Measurements from ENCODE around the gene DSCAM.
"Not testable (repeated sequence)": the region's sequence is repeated elsewhere in the genome, so short reads cannot be mapped to it uniquely, and the experiment has no call there.

DSCAM gene

GRCh38 chr21:40227096-40227495 lies 619.9 kb downstream of the DSCAM start:
- no peak for DNase-seq (ENCODE audit: low read depth)

GRCh38 chr21:40215941-40216340 lies 631.0 kb downstream of the DSCAM start:
- no peak for DNase-seq (ENCODE audit: low read depth)

DNA sequence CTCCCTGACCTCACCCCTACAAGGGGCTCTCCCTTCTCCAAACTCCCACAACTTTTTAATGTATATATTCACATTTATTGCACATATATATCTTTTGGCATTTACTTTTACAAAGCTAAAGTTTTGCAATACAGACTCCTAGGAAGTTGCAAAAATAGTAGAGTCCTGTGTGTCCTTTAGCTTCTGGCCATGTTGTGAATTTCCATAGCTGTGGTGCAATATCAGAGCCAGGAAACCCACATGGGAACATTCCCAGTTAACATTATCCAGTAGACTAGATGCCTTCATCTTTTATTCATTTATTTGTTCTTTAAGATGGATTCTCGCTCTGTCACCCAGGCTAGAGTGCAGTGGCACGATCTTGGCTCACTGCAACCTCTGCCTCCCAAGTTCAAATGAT lies 636.7 kb downstream of the DSCAM start:
- DNase-seq (ENCODE audit: low read depth) = no peak

DNA sequence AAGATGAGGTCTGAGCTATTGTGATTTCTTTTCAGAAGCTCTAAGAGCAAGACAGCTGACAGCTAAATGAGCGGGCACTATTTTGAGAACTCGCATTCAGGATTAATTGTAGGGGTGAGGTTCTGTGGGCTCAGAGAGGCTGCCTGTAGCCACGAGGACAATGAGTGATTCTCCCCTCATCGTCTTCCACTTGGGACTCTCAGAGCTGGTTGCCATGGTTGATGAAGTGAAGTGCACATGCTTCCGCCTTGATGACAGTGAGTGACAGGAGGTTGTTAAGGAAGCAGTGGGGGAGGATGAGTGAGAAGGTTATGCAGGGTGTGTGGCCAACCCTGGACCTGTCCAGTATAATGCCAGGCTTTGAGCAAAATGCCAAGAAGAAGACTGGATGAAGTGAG lies 638.0 kb downstream of the DSCAM start:
- DNase-seq (ENCODE audit: low read depth) = no peak

GRCh38 chr21:40208206-40208947 lies 638.6 kb downstream of the DSCAM start:
- no peak for DNase-seq (ENCODE audit: low read depth)

GRCh38 chr21:40200946-40201345 lies 646.0 kb downstream of the DSCAM start:
- no peak for DNase-seq (ENCODE audit: low read depth)

- no peak for DNase-seq (ENCODE audit: low read depth)
Measured at GRCh38 chr21:40200126-40200525, 646.8 kb downstream of the DSCAM start.

DNA sequence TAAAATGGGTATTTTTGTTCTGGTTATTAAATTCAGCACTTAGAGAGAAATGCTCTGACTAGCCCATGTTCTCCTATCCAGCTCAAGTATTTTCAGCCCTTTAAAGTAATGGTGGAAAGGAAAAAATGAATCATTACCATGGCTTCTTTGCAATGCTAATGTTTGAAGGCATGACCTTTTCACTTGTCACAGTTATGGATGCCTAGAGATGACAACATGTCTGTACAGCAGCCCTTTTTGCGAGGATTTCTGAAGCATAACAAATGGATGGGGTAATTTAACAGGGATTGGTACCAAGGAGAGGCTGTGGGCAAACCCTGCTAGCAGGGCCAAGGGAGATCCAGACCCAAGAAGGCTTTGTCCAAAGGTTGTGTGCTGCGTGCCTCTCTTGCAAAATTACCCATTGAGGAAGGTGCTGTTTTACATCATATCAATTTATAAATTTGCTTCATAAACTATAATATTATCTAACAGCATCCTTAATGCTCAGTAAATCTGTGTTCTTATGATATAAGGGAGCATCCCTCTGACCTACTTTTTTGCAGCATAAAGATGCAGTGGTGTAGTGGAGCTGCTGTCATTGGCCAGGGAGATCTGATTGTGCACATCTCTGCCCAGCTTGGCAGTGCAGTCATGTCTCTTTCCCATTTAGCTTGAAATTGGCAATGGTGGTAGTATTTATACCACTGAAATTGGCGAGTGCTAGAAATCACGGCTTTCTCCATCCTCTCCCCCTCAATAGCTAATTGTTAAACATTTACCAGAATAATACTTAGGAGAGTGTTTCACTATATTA lies 652.6 kb downstream of the DSCAM start:
- DNase-seq (ENCODE audit: low read depth) = no peak

DNA sequence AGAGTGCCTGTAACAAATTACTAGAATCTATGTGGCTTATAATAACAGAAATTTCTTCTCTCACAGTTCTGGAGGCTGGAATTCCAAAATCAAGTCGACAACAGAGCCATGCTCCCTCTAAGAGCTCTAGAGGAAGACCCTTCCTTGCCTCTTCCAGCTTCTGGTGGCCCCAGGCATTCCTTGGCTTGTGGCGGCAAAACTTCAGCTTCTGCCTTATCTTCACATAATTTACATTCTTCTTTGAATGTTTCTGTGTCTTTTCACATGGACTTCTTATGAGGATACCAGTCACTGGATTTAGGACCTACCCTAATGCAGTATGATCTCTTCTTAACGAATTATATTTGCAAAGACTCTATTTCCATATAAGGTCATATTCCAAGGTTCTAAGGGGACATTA lies 655.3 kb downstream of the DSCAM start:
- DNase-seq (ENCODE audit: low read depth) = no peak

GRCh38 chr21:40191196-40191595 lies 655.8 kb downstream of the DSCAM start:
- DNase-seq (ENCODE audit: low read depth) = no peak

DNA sequence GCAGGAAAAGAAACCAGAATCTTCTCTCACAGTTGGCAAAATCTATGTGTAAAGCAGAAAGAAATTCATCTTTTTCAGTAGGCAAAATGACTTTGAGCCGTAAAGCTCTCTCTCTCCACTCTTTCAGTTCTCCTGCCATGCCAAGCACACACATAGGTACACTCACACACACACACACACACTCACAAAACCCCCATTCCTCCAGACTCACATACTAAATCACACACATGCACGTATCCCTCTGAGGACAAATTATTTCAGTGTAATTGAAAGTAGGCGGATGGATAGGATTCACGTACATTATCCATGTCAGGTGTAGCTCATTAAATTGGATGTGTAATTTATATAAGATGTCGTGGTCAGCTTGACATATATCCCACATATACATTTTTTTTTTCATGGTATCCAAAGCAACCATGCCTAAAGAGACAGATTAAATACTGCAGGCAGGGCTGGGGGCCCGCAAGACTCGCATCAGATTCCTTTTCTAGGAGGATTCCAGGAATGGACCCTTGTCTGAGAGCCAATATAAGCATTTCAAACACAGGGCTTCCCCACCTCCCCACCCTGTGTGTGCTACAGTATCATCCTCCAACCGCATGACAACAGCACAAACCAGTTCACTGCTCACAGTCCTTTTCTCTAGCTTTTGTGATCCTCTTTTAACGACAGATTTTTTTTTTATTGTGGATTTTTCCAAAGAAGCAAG lies 658.9 kb downstream of the DSCAM start:
- no peak for DNase-seq (ENCODE audit: low read depth)

DNA sequence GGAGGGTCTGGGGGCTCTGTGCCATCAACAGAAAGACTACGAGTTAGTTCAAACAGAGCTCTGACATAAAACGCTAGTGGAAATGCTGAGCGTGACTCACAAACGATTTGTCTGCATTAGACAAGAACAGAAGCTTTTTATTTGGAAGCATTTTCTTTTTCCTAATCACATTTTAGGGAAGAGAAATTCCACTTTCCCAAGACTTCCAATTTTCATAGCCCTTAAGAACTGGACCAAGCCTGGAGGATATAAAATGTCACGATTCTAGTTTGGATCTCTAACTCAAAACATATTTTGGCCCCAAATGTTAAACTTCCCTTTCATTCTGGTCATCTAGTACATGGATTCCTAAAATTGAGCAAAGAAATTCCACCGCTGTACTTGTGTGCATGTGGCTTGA lies 659.7 kb downstream of the DSCAM start:
- DNase-seq (ENCODE audit: low read depth) = no peak

DNA sequence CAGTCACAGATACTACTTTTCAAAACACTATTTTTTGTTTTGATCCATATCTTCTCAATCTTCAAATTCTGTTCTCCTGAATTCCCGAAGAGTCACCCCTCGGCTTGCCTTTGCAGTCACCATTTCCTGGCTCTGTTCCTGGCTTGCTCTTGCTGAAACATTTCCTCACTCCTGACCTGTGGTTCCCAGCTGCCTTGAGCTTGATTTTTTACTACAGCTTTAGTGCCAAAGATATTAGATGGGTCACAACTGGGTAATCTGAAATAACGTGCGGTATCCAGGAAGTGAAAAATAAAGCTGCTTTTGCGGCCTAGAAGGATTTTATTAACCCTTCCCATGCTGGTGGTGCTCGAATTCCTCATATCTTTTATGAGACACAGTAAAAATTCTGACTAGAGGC lies 660.9 kb downstream of the DSCAM start:
- no peak for DNase-seq (ENCODE audit: low read depth)

DNA sequence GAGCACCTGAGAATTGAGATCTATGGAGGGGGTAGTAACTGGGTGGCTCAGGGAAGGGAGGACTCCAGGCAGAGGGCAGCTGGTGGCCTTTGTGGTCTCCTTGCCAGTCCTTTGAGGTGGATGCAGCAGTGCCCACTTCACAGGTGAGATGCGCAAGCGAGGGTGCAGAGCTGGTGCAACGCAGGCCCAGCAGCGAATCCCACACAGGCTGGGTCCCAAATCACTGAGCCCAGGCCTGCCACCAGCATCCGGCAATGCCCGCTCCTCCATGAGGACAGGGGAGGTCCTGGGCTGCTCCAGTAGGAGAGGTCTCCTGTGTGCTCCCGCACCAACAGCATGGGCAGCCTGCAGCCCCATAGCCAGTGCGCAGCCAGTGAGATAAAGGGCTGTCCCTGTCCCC lies 661.8 kb downstream of the DSCAM start:
- no peak for DNase-seq (ENCODE audit: low read depth)

- DNase-seq (ENCODE audit: low read depth) = not testable (repeated sequence)
Measured at GRCh38 chr21:40182491-40182890, 664.5 kb downstream of the DSCAM start.

DNA sequence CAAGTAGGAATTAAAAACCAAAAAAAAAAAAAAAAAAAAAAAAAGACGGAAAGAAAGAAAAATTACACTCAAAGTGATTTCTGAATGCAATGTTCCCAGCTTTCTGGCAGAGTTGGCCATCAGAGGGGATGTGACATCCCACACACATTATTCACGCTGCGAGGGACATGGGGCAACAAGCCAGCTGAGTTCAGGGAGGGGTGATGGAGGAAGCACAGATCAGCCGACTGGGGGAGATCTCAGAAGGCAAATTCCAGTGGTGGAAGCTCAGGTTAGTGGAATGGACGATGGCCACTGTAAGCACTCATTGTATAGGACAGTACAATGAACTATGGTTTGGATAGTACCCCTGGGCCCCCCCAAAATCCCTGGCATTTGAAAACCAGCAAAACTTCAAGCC lies 667.8 kb downstream of the DSCAM start:
- DNase-seq (ENCODE audit: low read depth) = no peak

DNA sequence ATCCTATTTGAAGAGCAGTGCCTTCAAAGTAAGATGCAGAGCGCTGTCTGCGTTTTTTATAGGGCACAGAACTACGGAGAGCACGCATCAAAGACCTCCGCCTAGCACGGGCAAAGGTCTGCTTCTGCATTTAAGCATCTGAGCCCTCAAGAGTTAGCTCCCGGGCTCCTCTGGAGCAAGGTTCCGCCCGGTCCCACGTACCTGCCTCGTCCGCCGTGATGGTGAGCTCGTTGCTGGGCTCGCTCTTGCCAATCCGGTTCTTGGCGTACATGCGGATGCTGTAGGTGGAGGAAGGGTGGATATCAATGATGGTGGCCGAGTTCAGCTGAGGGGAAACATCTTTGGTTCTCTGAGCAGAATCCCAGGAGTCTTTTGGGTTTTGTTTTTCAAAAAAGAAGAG lies 668.2 kb downstream of the DSCAM start:
- DNase-seq (ENCODE audit: low read depth) = no peak

- DNase-seq (ENCODE audit: low read depth) = no peak
Measured at GRCh38 chr21:40177979-40178378, 669.0 kb downstream of the DSCAM start.

GRCh38 chr21:40176724-40177123 lies 670.2 kb downstream of the DSCAM start:
- DNase-seq (ENCODE audit: low read depth) = no peak

DNA sequence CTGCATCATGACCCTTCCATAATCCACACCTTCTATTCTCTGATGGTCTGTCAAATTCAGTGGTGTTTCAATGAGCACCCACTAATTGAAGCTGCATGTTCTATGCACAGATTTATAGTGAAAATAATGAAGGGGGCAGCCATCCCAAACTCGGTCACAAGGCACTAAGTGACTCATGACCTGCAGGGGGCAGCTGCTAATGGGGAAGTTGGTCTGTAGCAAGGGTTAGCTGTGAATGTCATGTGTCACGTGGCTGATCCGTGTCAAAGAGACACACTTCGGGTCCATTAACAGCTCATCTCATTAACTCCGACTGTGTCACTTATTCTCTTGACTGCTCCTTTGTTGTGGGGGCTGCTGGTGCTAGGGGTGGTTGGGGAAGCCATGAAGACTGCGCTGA lies 673.1 kb downstream of the DSCAM start:
- no peak for DNase-seq (ENCODE audit: low read depth)

DNA sequence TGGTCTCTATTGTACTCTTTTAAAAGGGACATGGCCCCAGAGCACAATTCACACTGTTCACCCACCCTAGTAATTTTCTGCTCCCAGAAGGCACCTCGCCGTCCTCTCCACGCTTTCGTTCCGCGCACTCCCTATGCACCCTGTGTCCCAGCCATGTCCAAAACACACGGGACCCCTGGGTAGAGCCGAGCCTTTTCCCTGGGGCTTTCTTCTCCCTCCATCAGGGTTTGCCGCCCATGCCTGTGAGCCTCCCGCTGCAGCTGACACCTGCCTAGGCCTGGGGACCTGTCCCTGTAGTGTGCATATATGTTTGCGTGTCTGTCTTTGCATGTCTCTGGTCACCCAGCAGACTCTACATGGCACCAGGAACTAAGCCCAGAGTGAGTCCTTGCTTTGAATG lies 677.0 kb downstream of the DSCAM start:
- DNase-seq (ENCODE audit: low read depth) = no peak

GRCh38 chr21:40166291-40166843 lies 680.6 kb downstream of the DSCAM start:
- DNase-seq (ENCODE audit: low read depth) = no peak

GRCh38 chr21:40165773-40166070 lies 681.2 kb downstream of the DSCAM start:
- DNase-seq (ENCODE audit: low read depth) = no peak

Data from fibroblast of gingiva (primary cell).